Stimulated activated CD4-positive, alpha-beta T cell treated with anti-CD3 and anti-CD28 coated beads, Interleukin-2, amount 100 ng/mL, for 48 hours (primary cell): ENCODE data around the gene CNGB1.
"Not testable (repeated sequence)": the region's sequence is repeated elsewhere in the genome, so short reads cannot be mapped to it uniquely, and the experiment has no call there.

Experiments used
- DNase-seq, 2 donors: peaks; one replicate each; pipeline ENCODE4 v3.0.0-alpha.2; 2020

Gene CNGB1

GRCh38 chr16:57846931-57847330, 124.0 kb downstream of the CNGB1 start:
- DNase-seq: not testable (repeated sequence)

- DNase-seq: no peak
These were observed 124.7 kb downstream of the CNGB1 start for GRCh38 chr16:57846078-57846697.

GRCh38 chr16:57845115-57845514, 125.8 kb downstream of the CNGB1 start:
- DNase-seq: no peak

- no peak for DNase-seq
These were observed 126.4 kb downstream of the CNGB1 start for GRCh38 chr16:57844416-57845030.

GRCh38 chr16:57843400-57843799, 127.5 kb downstream of the CNGB1 start:
- DNase-seq: no peak

GRCh38 chr16:57842601-57843000, 128.3 kb downstream of the CNGB1 start:
- DNase-seq: no peak

GRCh38 chr16:57840833-57841232, 130.1 kb downstream of the CNGB1 start:
- DNase-seq: no peak

GRCh38 chr16:57838161-57838560, 132.8 kb downstream of the CNGB1 start:
- DNase-seq: no peak

GRCh38 chr16:57837305-57838125, 133.4 kb downstream of the CNGB1 start:
- no peak for DNase-seq

GRCh38 chr16:57835439-57835838, 135.5 kb downstream of the CNGB1 start:
- DNase-seq: not testable (repeated sequence)

- no peak for DNase-seq
These were observed 136.0 kb downstream of the CNGB1 start for GRCh38 chr16:57834936-57835335.
